A673 (cell line): ENCODE measurements around the gene MRPL38.

ENCODE experiments used
- EZH2 ChIP-seq: fragments of 200-600 bp; sonication (generic); IDR thresholded peaks from 2 replicates; pipeline ENCODE4 v1.6.1; 2017; ENCODE audit warnings: borderline replicate concordance, low read depth, mild to moderate bottlenecking, mixed read lengths, antibody characterized with exemption, low read length; ENCODE audit not compliant: poor library complexity, severe bottlenecking
- TF ChIP-seq, protein P1 (sequence below): fragments of 300-800, 200-600 bp; sonication (generic); conservative IDR thresholded peaks from 2 replicates; pipeline ENCODE4 v1.5.1; 2017; ENCODE audit warnings: low read depth, mild to moderate bottlenecking, antibody characterized with exemption, low read length, moderate library complexity, mixed read lengths

GRCh38 chr17:75940727-75941441 is 36.2 kb upstream of the MRPL38 start, which contains the start of gene FBF1:
- TF ChIP-seq, protein P1, sequence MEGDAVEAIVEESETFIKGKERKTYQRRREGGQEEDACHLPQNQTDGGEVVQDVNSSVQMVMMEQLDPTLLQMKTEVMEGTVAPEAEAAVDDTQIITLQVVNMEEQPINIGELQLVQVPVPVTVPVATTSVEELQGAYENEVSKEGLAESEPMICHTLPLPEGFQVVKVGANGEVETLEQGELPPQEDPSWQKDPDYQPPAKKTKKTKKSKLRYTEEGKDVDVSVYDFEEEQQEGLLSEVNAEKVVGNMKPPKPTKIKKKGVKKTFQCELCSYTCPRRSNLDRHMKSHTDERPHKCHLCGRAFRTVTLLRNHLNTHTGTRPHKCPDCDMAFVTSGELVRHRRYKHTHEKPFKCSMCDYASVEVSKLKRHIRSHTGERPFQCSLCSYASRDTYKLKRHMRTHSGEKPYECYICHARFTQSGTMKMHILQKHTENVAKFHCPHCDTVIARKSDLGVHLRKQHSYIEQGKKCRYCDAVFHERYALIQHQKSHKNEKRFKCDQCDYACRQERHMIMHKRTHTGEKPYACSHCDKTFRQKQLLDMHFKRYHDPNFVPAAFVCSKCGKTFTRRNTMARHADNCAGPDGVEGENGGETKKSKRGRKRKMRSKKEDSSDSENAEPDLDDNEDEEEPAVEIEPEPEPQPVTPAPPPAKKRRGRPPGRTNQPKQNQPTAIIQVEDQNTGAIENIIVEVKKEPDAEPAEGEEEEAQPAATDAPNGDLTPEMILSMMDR: no peak
- no peak for TF ChIP-seq EZH2
